Progenitor cell of endocrine pancreas (in vitro differentiated cells): ENCODE data around the gene TSSK3. TPM values are rescaled to one million over a fixed set of nuclear protein-coding genes. Genes with fewer than 3 reads are reported as not detected.

Source experiments
- DNase-seq: peaks from one replicate; pipeline ENCODE4 v3.0.0; 2021; ENCODE audit warnings: low spot score; ENCODE audit not compliant: unreplicated experiment
- H3K27ac Mint-ChIP-seq: 2 replicates; pipeline ENCODE4 v1.8.0; 2021; ENCODE audit warnings: mild to moderate bottlenecking, moderate library complexity, mixed read lengths
- H3K27me3 Mint-ChIP-seq: 2 replicates; pipeline ENCODE4 v1.8.0; 2021; ENCODE audit warnings: mixed read lengths
- H3K36me3 Mint-ChIP-seq: 2 replicates; pipeline ENCODE4 v1.8.0; 2022; ENCODE audit warnings: mixed read lengths; ENCODE audit not compliant: insufficient read depth
- H3K4me1 Mint-ChIP-seq: 2 replicates; pipeline ENCODE4 v1.8.0; 2021; ENCODE audit warnings: low read depth, mixed read lengths
- H3K4me3 Mint-ChIP-seq: 2 replicates; pipeline ENCODE4 v1.8.0; 2021; ENCODE audit warnings: low read depth, mild to moderate bottlenecking, moderate library complexity, mixed read lengths
- H3K9me3 Mint-ChIP-seq: 2 replicates; pipeline ENCODE4 v1.8.0; 2021; ENCODE audit warnings: low read depth, mixed read lengths
- total RNA-seq: library from RNA; stranded (reverse); gene quantifications from 2 replicates; pipeline ENCODE4 v1.2.1, GENCODE V29; 2021
- TF ChIP-seq, protein P1 (sequence below): fragments of 200-600 bp; sonication (generic); IDR thresholded peaks from one replicate; pipeline ENCODE4 v1.5.0; 2021; ENCODE audit warnings: antibody characterized with exemption, mild to moderate bottlenecking; ENCODE audit not compliant: unreplicated experiment

The TSSK3 gene
- total RNA-seq, 1 donor from 2014 or later: 3.9 TPM

GRCh38 chr1:32329931-32330466, 32.3 kb upstream of the TSSK3 start:
- H3K4me1 Mint-ChIP-seq: peaks cover 26% of the 10 kb centered on the region
- no peak for DNase-seq
- TF ChIP-seq, protein P1, sequence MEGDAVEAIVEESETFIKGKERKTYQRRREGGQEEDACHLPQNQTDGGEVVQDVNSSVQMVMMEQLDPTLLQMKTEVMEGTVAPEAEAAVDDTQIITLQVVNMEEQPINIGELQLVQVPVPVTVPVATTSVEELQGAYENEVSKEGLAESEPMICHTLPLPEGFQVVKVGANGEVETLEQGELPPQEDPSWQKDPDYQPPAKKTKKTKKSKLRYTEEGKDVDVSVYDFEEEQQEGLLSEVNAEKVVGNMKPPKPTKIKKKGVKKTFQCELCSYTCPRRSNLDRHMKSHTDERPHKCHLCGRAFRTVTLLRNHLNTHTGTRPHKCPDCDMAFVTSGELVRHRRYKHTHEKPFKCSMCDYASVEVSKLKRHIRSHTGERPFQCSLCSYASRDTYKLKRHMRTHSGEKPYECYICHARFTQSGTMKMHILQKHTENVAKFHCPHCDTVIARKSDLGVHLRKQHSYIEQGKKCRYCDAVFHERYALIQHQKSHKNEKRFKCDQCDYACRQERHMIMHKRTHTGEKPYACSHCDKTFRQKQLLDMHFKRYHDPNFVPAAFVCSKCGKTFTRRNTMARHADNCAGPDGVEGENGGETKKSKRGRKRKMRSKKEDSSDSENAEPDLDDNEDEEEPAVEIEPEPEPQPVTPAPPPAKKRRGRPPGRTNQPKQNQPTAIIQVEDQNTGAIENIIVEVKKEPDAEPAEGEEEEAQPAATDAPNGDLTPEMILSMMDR: no peak
- peak overlapping the region; percentile 0 for H3K27ac Mint-ChIP-seq
- H3K27me3 Mint-ChIP-seq: no peaks in the 10 kb centered on the region
- H3K36me3 Mint-ChIP-seq: peaks cover 30% of the 10 kb centered on the region
- H3K9me3 Mint-ChIP-seq: no peaks in the 10 kb centered on the region
- H3K4me3 Mint-ChIP-seq: no peak overlapping the region

DNA sequence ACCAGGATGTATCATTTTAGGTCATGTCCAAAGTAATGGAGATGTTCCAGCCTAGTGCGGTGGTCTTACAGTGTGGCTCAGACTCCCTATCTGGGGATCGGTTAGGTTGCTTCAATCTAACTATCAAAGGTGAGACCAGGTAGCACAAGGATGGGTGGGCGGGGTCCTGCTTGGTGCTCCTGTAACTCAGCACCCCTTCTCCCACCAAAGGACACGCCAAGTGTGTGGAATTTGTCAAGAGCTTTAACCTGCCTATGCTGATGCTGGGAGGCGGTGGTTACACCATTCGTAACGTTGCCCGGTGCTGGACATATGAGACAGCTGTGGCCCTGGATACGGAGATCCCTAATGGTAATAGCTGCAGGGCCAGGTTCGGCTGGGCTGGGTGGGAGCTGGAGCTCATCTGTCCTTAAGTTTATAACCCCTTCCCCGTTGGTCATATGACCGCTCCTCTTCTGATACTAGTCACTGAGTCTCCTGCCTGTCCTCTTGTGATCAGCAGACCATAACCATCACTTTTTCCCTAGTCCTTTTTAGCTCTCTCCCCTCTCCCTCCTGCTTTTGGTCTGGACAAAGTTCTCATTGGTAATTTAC, 31.7 kb upstream of the TSSK3 start:
- no peaks in the 10 kb centered on the region for H3K27me3 Mint-ChIP-seq
- DNase-seq: no peak
- peaks cover 26% of the 10 kb centered on the region for H3K4me1 Mint-ChIP-seq
- TF ChIP-seq, protein P1: no peak
- H3K27ac Mint-ChIP-seq: peak overlapping the region; percentile 96
- H3K36me3 Mint-ChIP-seq: peaks cover 26% of the 10 kb centered on the region
- H3K9me3 Mint-ChIP-seq: no peaks in the 10 kb centered on the region
- H3K4me3 Mint-ChIP-seq: no peak overlapping the region

GRCh38 chr1:32331549-32331948, 30.8 kb upstream of the TSSK3 start:
- no peak for DNase-seq
- peaks cover 26% of the 10 kb centered on the region for H3K4me1 Mint-ChIP-seq
- H3K9me3 Mint-ChIP-seq: no peaks in the 10 kb centered on the region
- H3K4me3 Mint-ChIP-seq: no peak overlapping the region
- H3K36me3 Mint-ChIP-seq: peaks cover 26% of the 10 kb centered on the region
- no peaks in the 10 kb centered on the region for H3K27me3 Mint-ChIP-seq
- peak overlapping the region; percentile 96 for H3K27ac Mint-ChIP-seq
- TF ChIP-seq, protein P1: no peak

GRCh38 chr1:32332290-32333079, 29.9 kb upstream of the TSSK3 start:
- Mint-ChIP-seq H3K4me1 (peaks cover 29% of the 10 kb centered on the region), H3K36me3 (peaks cover 26% of the 10 kb centered on the region), H3K9me3 (no peaks in the 10 kb centered on the region), H3K27me3 (no peaks in the 10 kb centered on the region), H3K4me3 (peak overlapping the region; percentile 46), H3K27ac (peak overlapping the region; percentile 96)
- DNase-seq: no peak
- TF ChIP-seq, protein P1: no peak

GRCh38 chr1:32333251-32333963, 28.9 kb upstream of the TSSK3 start:
- H3K4me1 Mint-ChIP-seq: peaks cover 35% of the 10 kb centered on the region
- peak overlapping the region; percentile 97 for H3K4me3 Mint-ChIP-seq
- H3K27ac Mint-ChIP-seq: peak overlapping the region; percentile 92
- no peaks in the 10 kb centered on the region for H3K9me3 Mint-ChIP-seq
- H3K36me3 Mint-ChIP-seq: peaks cover 25% of the 10 kb centered on the region
- H3K27me3 Mint-ChIP-seq: peaks cover under 1% of the 10 kb centered on the region
- no peak for DNase-seq
- TF ChIP-seq, protein P1: no peak
